HepG2 (cell line): ENCODE data around the gene STRADB. TPM values are rescaled to one million over a fixed set of nuclear protein-coding genes. Genes with fewer than 3 reads are reported as not detected.

Experiments
- ATAC-seq: fragments of 200-7000 bp; cut with Tn5 transposase; 3 replicates; pipeline ENCODE4 v1.9.1; 2020; ENCODE audit warnings: mild to moderate bottlenecking, moderate library complexity
- BruUV-seq: library from RNA; stranded (reverse); fragments of 400-500 nt; replicated peaks from 2 replicates; lab custom pipeline; 2021; lab: Mats Ljungman, UMichigan
- CTCF ChIA-PET: fragments of 300-600 bp; formaldehyde crosslinking; extraction: SDS; loops from one replicate; lab custom pipeline; 2021; ENCODE audit warnings: low total read pairs, inconsistent platforms, low intra/inter-chr PET ratio; lab: Yijun Ruan, JAX
- POLR2A ChIA-PET: fragments of 350-600 bp; sonication (Branson Sonifier 250); formaldehyde crosslinking; loops from one replicate; lab custom pipeline; 2020; ENCODE audit warnings: antibody characterized with exemption, inconsistent platforms; lab: Yijun Ruan, JAX
- DNase-seq: peaks from one replicate; pipeline ENCODE4 v3.0.0-alpha.2; 2015; ENCODE audit warnings: low spot score
- FAIRE-seq: peaks from 3 replicates; lab custom pipeline; 2011; peaks lifted over from hg19 to GRCh38; lab: Jason Lieb, UNC
- H2AFZ ChIP-seq: one replicate; pipeline ENCODE4 v1.6.1; 2011; ENCODE audit warnings: low read length, inconsistent platforms
- H3K27ac ChIP-seq: fragments of 300-600 bp; 3 replicates; pipeline ENCODE4 v1.8.0; 2011; ENCODE audit warnings: mixed run types, mild to moderate bottlenecking, mixed read lengths, low read length, inconsistent platforms; ENCODE audit not compliant: insufficient read depth; ENCODE audit errors: extremely low read length
- H3K27me3 ChIP-seq, 2 experiments: fragments of 200-600 bp in 1 of 2; 2 replicates in 1 of 2; 3 replicates in 1 of 2; pipeline versions ENCODE4 v1.6.0 to v1.8.0; 2011; ENCODE audit warnings: low read length in 2 of 2, mild to moderate bottlenecking in 2 of 2, moderate library complexity in 2 of 2, inconsistent platforms in 1 of 2; ENCODE audit not compliant: insufficient read depth in 2 of 2, control insufficient read depth in 1 of 2
- H3K36me3 ChIP-seq, 2 experiments: fragments of 200-600 bp in 1 of 2; replicated peaks in 1 of 2; 2 replicates in 1 of 2; 3 replicates in 1 of 2; pipeline versions ENCODE4 v1.5.1 to v1.8.0; 2011; ENCODE audit warnings: low read length in 2 of 2, inconsistent platforms in 1 of 2; ENCODE audit not compliant: insufficient read depth in 2 of 2, control insufficient read depth in 1 of 2
- H3K4me1 ChIP-seq: 2 replicates; pipeline ENCODE4 v1.5.1; 2012; ENCODE audit warnings: low read length, inconsistent platforms; ENCODE audit not compliant: insufficient read depth
- H3K4me2 ChIP-seq: 2 replicates; pipeline ENCODE4 v1.6.0; 2011; ENCODE audit warnings: low read depth, low read length, inconsistent platforms
- H3K4me3 ChIP-seq, 3 experiments: fragments of 200-600 bp in 1 of 3; sonication (generic), shearing (Covaris generic) in 1 of 3; replicated peaks in 1 of 3; 2 replicates each; pipeline ENCODE4 v1.5.1; 2011 to 2016; ENCODE audit warnings: low read length in 3 of 3, inconsistent platforms in 2 of 3, low read depth in 2 of 3, mild to moderate bottlenecking in 2 of 3, control low read depth in 1 of 3, mixed read lengths in 1 of 3; ENCODE audit not compliant: insufficient read depth in 1 of 3
- H3K79me2 ChIP-seq: one replicate; pipeline ENCODE4 v1.6.1; 2011; ENCODE audit warnings: low read length, inconsistent platforms; ENCODE audit not compliant: insufficient read depth
- H3K9ac ChIP-seq: 2 replicates; pipeline ENCODE4 v1.6.0; 2011; ENCODE audit warnings: mild to moderate bottlenecking, low read depth, low read length, inconsistent platforms; ENCODE audit not compliant: insufficient read depth
- H3K9me3 ChIP-seq: 2 replicates; pipeline ENCODE4 v1.5.1; 2012; ENCODE audit warnings: mild to moderate bottlenecking, low read length
- H4K20me1 ChIP-seq: 2 replicates; pipeline ENCODE4 v1.6.0; 2011; ENCODE audit warnings: inconsistent platforms, mild to moderate bottlenecking, low read length, moderate library complexity; ENCODE audit not compliant: insufficient read depth
- CTCF ChIP-seq: sonication (generic); formaldehyde crosslinking; IDR thresholded peaks from 2 replicates; pipeline ENCODE4 v1.5.0; 2020; ENCODE audit warnings: mild to moderate bottlenecking, missing genetic modification reagents, moderate library complexity
- TERF1 ChIP-seq: sonication (generic); formaldehyde crosslinking; IDR thresholded peaks from 2 replicates; pipeline ENCODE4 v1.8.0; 2022; ENCODE audit warnings: mild to moderate bottlenecking, missing genetic modification reagents, moderate library complexity
- ZNF24 ChIP-seq: fragments of 450-650 bp; IDR thresholded peaks from 2 replicates; pipeline ENCODE4 v1.6.1; 2017; ENCODE audit warnings: antibody characterized with exemption, mild to moderate bottlenecking
- ZNF563 ChIP-seq: sonication (generic); formaldehyde crosslinking; IDR thresholded peaks from 2 replicates; pipeline ENCODE4 v1.8.0; 2022; ENCODE audit warnings: mild to moderate bottlenecking, moderate library complexity, missing genetic modification reagents
- ZNF687 ChIP-seq: sonication (generic); formaldehyde crosslinking; IDR thresholded peaks from 2 replicates; pipeline ENCODE4 v1.5.1; 2020; ENCODE audit warnings: mild to moderate bottlenecking, missing genetic modification reagents, moderate library complexity
- WGBS: methylation state at CpG from one replicate; pipeline ENCODE4 v1.1.6; 2017; ENCODE audit warnings: low lambda C conversion rate; 5-methylcytosine and 5-hydroxymethylcytosine counted together
- in situ Hi-C: cut with HindIII; loops from 2 replicates; pipeline ENCODE4 v1.10.0; 2017; ENCODE audit warnings: low pct_unique_long_range_greater_than_20kb; ENCODE audit not compliant: extremely low pct_ligation_motif_present
- intact Hi-C: fragments of 100-400 bp; cut with micrococcal nuclease; formaldehyde crosslinking; loops from one replicate; pipeline ENCODE4 v1.10.0; 2022; ENCODE audit not compliant: unreplicated experiment
- polyA plus RNA-seq, 8 experiments: library from polyadenylated mRNA; depleted of rRNA in 3 of 8; stranded (reverse) in 7 of 8; unstranded in 1 of 8; fragments of >200 nt; fragmentation: Illumina TruSeq in 4 of 8; extraction: Trizol in 4 of 8; gene quantifications; 2 replicates each; pipeline versions ENCODE4 v1.2.1 to v1.2.3, GENCODE V29; 2011 to 2016; ENCODE audit warnings: low read depth in 4 of 8, missing spikeins in 1 of 8, mixed read lengths in 1 of 8; ENCODE audit not compliant: insufficient read depth in 1 of 8
- total RNA-seq, 5 experiments: library from RNA; depleted of rRNA; stranded (reverse); fragments of >200 nt; fragmentation: Illumina TruSeq; extraction: Trizol; gene quantifications; 2 replicates each; pipeline ENCODE4 v1.2.3, GENCODE V29; 2016; ENCODE audit warnings: low read depth in 1 of 5

The STRADB gene
- total and polyA plus RNA-seq, 2 of the 13 experiments (the other 11 are each of a cell fraction or from before 2014, with no cell fraction given), result 34.1 to 66.6 TPM

- TF ChIP-seq TERF1 (CRISPR knock-in tag), result no peak
- TF ChIP-seq CTCF (CRISPR knock-in tag), result peak; percentile 22; the same call in 1 of the 2 replicates
Observed at GRCh38 chr2:201470821-201471731, 19.5 kb downstream of the STRADB start (continued).

GRCh38 chr2:201471732-201472393 is 20.3 kb downstream of the STRADB start:
- Histone ChIP-seq H3K79me2 (no peaks in the 10 kb centered on the region), H3K27ac (no peak overlapping the region), H3K9me3 (no peaks in the 10 kb centered on the region), H4K20me1 (no peaks in the 10 kb centered on the region), H3K4me2 (no peak overlapping the region), H3K27me3 (no peaks in the 10 kb centered on the region), H2AFZ (no peak overlapping the region), H3K36me3 (peaks cover 4 to 72% of the 10 kb centered on the region in 2 experiments), H3K4me3 (no peak overlapping the region), H3K4me1 (no peaks in the 10 kb centered on the region), H3K9ac (no peak overlapping the region)
- BruUV-seq, result no TSS peak
- WGBS, result 89% methylated on average over 3 of the region's 3 CpGs
- ATAC-seq, result no peak
- DNase-seq, result no peak
- POLR2A ChIA-PET, result no interaction called here
- in situ Hi-C loops, result no loop called here
- CTCF ChIA-PET, result no interaction called here
- intact Hi-C loops, result no loop called here
- no peak for FAIRE-seq
- TF ChIP-seq ZNF24 (no peak), ZNF563 (CRISPR knock-in tag) (no peak), ZNF687 (CRISPR knock-in tag) (no peak)
